ENCODE results near the gene BRIP1.
"Not testable (repeated sequence)": the region's sequence is repeated elsewhere in the genome, so short reads cannot be mapped to it uniquely, and the experiment has no call there.

Gene BRIP1

DNA sequence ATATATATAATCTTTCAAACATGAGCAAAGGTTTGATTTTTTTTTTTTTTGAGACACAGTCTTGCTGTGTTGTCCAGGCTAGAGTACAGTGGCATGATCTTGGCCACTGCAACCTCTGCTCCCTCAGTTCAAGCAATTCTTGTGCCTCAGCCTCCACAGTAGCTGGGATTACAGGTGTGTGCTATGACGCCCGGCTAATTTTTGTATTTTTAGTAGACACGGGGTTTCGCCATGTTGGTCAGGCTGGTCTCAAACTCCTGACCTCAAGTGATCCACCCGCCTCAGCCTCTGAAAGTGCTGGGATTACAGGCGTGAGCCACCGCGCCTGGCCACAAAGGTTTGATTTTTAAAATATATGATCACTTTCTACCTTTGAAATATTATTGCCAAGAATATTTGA is 135.5 kb downstream of the BRIP1 start:
- DNase-seq (ENCODE audit: low spot score) = not testable (repeated sequence)

DNA sequence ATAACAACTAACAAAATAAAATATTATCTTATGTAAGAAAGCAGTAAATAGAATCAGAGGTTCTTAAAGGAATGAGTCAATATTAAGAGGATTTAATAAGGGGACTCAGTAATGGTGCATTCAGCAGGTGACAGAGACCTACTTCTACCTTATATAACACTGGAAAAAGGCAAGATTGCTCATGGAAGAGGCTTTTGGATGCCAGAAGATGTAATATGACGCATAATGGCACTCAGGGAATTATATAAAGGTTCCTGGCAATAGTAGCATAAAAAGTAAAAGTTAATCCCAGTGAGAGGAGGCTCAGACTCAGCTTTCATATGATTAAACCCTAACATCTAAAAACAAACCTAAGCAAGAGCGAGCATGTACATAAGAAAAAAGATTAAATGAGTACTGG is 136.4 kb downstream of the BRIP1 start:
- no peak for DNase-seq (ENCODE audit: low spot score)

DNA sequence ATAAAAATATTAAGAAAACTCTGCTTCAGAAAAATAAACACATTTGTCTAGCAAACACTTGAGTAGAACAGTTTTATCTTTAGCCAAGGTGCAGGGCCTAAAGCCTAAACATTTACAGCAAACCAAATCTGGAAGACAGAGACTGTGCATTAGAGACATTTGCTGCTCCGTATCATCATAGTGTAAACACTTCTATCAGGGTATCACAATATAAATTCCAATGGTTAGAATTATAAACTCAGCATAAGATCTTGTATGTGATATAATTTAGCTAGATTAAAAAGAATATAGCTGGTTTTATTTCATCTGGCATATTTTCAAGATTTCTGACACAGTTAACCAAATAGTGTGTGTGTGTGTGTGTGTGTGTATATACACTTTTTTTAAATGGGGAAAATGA is 138.6 kb downstream of the BRIP1 start:
- no peak for DNase-seq (ENCODE audit: low spot score)

DNA sequence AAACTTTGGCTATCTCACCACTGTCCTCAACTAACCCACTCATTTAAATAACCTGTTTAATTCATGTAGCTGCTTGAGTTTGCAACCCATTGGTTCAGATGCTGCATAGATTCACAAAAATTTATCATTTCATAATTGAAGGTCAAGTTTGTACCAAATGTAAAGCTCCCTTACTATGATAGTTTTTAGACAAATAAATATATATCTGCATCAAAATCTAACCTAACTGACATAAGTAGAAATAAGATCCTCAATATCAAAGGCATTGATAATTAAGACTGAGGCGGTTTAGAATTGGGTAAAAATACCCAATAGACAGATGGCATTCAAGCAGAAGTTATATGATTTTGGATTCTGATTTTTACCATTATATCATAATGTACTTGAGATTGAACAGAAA is 139.4 kb downstream of the BRIP1 start:
- no peak for DNase-seq (ENCODE audit: low spot score)

DNA sequence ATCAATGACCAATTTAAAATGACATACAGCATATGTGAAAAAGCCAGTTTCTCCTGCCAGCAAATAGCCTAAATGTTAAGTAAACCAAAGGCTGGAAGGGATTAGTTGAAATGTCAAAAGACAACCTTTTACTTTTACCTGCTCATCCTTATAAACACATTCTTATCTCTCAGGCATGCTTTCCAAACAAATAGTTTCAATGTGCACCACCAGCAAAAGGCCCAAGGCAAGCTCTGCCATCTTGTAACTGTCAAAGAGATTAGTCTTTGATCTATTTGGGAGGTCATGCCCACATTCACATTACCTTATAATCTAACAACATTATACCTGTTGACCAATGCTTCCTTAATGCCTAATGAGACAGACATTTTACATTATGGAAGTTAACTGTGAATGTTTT is 140.1 kb downstream of the BRIP1 start:
- DNase-seq (ENCODE audit: low spot score) = no peak

DNA sequence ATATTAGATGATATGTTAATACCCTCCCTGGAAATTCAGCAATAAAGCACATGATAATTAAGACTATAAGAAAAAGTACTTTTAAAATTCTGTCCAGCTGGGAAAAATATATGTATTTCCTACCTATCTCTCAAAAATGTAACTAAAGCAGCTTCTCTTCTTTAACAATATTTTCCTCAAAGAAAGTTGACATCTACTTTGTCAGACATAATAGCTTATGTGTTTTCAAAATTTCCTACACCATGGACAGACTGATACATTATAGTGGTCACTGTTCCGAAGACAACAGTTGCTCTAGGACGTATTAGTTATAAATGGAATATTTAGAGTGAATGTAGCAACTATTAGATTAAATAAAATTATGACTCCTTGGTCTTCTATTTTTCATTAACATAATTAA is 140.9 kb downstream of the BRIP1 start:
- no peak for DNase-seq (ENCODE audit: low spot score)

DNA sequence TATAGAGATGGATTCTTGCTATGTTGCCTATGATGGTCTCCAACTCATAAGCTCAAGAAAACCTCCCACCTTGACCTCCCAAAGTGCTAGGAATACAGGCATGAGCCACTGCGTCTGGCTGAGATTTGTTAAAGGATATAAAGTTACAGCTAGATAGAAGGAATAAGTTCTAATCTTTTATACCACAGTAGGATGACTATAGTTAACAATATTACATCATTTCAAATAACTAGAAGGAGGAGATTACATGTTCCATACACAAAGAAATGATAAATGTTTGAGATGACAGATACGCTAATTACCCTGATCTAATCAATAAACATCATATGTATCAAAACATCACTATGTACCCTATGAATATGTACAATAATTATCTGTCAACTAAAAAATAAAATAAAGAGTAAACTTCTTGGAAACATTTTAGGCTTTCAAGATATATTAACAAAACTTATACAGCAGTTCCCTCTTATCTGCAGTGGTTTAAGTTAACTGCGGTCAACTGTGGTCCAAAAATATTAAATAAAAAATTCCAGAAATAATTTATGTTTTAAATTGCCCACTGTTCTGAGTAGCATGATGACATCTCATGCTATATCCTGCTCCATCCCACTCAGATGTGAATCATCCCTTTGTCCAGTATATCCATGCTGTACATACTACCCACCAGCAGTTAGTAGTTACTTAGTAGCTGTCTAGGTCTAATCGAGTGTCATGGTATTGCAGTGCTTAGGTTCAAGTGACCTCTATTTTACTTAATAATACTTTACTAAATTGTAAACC is 143.1 kb downstream of the BRIP1 start:
- no peak for DNase-seq (ENCODE audit: low spot score)

DNA sequence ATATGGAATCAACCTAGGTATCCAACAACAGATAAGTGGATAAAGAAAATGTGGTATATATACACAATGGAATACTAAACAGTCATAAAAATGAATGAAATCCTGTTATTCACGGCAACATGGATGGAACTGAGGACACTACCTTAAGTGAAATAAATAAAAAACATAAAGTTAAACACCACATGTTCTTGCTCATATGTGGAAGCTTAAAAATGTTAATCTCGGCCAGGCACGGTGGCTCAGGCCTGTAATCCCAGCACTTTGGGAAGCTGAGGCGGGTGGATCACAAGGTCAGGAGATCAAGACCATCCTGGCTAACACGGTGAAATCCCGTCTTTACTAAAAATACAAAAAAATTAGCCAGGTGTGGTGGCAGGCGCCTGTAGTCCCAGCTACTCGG is 144.1 kb downstream of the BRIP1 start:
- DNase-seq (ENCODE audit: low spot score) = not testable (repeated sequence)

DNA sequence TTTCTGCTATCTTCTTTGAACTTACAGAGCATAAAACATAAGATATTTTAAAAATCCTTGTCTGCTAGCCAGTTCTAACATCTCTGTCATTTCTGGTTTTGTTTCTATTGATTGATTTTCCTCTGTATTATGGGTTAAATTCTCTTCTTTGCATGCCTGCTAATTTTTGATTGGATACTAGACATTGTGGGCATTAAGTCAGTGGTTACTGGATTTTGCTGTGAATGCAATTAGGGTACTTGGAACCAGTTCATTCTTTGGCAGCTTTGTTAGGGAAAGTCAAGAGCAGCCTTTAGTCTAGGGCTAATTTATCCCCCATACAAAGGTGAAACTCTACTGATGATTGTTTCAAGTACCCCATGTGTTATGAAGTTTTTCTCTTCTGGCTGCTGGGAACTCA is 145.3 kb downstream of the BRIP1 start:
- no peak for DNase-seq (ENCODE audit: low spot score)

DNA sequence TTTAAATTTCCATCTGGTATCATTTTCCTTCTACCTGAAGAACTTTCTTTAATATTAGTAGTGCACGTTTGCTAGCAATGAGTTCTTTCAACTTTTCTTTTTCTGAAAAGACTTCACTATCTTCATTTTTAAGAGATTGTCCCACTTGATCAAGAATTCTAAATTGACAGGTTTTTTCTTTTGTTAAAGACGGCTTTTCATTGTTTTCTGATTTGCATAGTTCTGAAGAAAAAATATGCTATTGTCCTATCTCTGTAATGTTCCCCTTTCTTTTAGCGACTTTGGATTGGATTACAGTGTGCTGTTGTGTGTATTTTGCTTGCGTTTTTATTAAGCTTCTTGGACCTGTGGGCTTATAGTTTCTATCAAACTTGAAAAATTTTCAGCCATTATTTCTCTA is 146.0 kb downstream of the BRIP1 start:
- DNase-seq (ENCODE audit: low spot score) = no peak

DNA sequence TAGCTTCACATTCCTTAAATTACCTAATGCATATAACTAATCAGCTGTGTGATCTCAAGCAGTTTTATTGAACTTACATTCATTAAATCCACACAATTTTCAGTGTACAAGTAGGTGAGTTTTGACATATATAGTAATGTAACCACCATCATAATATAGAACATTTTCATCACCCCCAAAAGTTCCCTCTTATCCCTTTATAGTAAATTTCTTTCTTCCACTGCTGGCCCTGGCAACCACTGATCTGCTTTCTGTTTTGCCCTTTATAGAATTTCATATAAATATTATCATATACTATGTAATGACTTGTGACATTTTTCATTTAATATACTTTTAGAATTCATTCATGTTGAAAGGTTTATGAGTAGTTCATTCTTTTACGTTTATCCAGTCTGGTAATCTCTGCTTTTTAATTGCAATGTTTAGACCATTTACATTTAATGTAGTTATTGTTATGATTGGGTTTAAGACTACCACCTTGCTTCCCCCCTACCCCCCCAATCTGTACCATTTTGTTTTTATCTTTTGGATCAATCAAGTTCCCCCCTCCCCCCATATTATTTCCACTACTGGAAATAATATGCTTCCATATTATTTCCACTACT is 147.0 kb downstream of the BRIP1 start:
- no peak for DNase-seq (ENCODE audit: low spot score)

DNA sequence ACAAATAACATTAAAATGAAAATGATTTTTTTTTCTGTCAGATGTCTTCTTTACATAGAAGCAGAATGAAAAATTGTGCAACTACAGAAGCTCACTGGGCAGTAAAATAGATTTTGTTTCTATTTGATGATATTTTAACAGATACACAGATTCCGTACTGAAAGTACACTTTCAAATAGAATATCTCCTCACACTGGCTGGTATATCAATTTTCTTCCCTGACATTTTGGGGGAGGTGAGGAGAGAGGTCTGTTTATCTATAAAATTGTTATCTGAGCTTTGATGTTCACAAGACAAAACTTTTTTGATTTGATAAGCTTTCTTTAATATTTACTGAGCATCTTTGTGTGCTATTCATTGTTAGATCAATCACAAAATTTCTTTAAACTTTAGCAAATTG is 148.0 kb downstream of the BRIP1 start:
- DNase-seq (ENCODE audit: low spot score) = no peak

DNA sequence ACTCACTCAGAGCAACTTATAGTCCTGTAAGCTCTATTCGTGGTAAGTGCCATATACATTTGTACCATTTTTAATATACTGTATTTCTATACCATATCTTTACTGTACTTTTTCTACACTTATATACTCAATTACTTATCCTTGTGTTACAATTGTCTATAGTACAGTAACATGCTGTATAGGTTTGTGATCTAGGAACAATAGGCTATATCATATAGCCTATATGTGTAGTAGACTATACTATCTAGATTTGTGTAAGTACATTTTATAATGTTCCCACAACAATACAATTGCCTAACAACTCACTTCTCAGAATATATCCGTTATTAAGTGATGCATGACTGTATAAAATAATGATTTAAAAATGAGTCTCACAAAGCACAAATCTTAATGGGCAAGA is 149.0 kb downstream of the BRIP1 start:
- no peak for DNase-seq (ENCODE audit: low spot score)

DNA sequence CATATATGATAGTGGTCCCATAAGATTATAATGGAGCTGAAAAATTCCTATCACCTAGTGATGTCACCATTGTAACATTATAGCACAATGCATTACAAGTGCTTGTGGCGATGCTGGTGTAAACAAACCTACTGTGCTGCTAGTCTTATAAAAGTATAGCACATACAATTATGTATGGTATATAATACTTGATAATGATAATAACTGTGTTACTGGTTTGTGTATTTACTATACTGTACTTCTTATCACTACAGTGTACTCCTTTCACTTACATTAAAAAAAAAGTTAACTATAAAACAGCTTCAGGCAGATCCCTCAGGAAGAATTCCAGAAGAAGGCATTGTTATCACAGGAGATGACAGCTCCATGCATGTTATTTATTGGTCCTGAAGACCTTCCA is 150.3 kb downstream of the BRIP1 start:
- DNase-seq (ENCODE audit: low spot score) = no peak

DNA sequence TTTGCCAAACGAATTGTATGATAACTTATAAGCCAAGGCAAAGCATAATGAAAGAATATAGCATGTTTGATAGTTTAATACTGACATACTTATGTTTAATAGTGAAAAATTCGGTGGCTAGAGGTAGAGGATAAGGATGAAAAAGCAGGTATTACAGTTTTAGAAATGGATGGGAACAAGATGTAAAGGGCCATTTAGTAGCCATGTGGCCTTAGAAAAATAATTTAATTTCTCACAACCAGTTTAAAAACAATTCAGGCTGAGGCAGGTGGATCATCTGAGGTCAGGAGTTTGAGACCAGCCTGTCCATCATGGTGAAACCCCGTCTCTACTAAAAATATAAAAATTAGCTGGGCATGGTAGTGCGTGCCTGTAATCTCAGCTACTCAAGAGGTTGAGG is 152.8 kb downstream of the BRIP1 start:
- DNase-seq (ENCODE audit: low spot score) = no peak

DNA sequence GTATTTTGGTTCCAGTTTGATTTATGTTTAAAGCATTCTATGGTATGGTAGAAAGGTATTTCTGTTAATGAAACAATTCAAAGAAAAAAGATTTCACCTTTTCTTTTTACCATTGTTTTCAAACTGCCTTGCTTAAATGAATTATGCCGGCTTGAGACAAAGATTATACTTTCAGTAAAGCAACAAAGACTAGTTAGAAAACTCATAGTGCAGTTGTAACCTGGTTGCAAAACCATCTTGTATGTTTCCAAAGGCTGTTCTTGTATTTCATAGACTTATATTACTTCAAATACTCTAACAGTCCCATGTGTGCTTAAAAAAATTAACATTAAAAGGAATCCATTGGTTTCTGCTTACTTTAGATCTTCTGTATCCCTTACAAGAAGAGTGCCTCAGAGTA is 153.8 kb downstream of the BRIP1 start:
- no peak for DNase-seq (ENCODE audit: low spot score)

DNA sequence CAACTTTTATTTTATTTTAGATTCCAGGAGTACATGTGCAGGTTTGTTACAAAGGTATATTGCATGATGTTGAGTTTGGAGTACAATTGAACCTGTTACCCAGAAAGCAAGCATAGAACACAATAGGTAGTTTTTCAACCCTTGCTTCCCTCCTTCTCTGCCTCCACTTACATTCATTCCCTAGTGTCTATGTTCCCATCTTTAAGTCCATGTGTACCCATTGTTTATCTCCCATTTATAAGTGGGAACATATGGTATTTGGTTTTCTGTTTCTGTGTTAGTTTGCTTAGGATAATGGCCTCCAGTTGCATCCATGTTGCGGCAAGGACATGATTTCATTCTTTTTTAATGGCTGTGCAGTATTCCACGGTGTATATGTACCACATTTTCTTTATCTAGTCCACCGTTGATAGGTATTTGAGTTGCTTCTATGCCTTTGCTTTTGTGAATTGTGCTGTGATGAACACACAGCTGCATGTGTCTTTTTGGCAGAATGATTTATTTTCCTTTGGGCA is 158.3 kb downstream of the BRIP1 start:
- DNase-seq (ENCODE audit: low spot score) = no peak

DNA sequence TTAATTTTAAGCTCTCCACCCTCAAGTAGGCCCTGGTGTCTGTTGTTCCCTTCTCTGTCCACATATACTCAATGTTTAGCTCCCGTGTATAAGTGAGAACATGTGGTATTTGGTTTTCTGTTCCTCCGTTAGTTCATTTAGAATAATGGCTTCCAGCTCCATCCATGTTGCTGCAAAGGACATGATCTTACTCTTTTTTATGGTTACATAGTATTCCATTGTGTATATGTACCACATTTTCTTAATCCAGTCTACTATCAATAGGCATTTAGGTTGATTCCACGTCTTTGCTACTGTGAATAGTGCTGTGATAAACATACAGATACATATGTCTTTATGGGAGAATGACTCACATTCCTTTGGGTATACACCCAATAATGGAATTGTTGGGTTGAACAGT is 160.9 kb downstream of the BRIP1 start:
- no peak for DNase-seq (ENCODE audit: low spot score)

DNA sequence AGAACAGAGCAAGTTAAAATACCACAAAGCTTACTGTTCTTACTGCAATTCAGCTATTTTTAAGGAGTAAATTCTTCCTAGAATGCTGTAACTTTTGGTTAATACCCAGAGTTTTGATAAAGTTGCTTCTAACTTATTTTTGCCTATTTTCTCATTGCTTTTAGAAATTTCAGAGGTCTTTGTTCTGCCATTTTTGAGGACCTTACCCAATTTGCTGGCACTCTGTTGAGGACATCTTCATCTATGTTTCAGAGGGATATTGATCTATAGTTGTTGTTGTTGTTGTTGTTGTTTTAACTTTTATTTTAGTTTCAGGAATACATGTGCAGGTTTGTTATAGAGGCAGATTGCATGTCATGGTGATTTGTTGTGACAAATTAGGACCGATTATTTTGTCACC is 161.3 kb downstream of the BRIP1 start:
- no peak for DNase-seq (ENCODE audit: low spot score)

DNA sequence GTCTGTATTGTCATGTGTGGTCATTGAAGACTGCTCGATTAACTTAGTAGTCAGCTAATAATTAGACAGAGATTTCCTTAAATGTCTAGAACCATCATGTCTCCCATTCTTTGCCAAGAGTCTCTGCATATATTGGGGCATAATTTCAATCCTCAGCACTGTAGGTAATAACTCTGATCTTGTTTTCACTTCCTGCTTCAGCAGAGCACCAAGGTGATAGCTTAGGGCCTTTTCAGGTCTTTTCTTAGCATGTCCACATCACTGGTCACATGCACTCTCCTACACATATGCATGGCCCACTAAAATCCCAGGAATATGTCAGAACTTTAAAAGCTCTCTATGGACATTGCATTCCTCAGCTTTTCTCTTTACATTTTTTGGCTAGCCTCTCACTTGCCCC is 162.0 kb downstream of the BRIP1 start:
- no peak for DNase-seq (ENCODE audit: low spot score)

DNA sequence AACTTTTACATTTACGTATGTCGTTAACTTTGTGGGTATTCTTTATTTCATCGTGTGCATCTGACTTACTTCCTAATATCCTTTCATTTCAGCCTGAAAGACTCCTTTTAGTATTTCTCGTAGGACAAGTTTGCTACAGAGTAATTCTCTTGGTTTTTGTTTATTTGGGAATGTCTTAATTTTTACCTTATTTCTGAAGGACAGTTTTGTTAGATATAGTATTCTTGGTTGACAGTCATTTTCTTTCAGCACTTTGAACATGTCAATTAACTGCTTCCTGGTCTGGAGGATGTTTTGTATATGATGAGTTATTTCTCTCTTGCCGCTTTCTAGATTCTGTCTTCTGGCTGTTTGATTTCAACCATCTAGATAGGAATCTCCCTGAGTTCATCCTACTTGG is 163.1 kb downstream of the BRIP1 start:
- no peak for DNase-seq (ENCODE audit: low spot score)

DNA sequence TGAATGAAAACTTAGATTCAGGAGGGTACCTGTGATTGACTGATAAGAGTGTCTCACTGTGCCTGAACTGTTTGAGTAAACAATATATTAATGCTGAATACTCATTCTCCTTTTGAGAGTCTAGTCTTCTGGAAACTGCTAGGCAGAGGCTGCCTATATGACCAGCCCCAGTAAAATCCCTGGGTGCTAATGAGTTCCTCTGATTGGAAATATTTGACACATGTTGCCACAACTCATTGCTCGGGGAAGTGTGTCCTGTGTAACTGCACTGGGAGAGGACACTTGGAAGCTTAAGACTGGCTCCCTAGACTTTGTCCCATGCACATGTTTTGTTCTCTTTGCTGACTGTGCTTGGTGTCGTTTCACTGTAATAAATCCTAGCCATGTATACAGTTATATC is 163.6 kb downstream of the BRIP1 start:
- no peak for DNase-seq (ENCODE audit: low spot score)

DNA sequence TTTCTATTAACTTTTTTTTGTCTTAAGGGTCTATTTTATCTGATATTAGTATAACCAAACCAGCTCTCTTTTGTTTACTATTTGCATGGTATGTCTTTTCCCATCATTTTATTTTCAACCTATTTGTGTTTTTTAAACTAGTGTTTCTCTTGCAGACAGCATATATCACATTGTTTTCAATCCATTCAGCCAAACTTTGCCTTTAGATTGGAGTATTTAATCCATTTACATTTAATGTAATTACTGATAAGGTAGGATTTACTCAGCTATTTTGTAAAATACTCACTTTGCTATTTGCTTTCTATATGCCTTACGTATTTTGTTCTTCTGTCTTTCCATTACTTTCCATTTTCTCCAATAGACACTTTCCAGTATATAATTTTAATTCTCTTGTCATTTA is 164.3 kb downstream of the BRIP1 start:
- no peak for DNase-seq (ENCODE audit: low spot score)

DNA sequence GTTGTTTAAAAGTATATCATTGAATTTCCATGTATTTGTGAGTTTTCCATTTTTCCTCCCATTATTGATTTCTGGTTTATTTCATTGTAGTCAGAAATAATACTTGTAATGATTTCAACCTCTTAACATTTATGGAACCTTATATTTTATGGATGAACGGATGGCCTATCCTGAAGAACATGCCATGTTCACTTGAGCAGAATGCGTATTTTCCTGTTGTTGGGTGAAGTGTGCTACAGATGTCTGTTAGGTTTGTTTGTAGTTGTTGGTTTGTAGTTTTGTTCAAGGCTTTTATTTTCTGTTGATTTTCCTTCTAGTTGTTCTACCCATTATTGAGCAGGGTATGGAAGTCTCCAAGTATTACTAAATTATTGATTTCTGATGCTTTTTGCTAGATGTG is 165.1 kb downstream of the BRIP1 start:
- DNase-seq (ENCODE audit: low spot score) = no peak
